Measurements from ENCODE around the gene CCDC81.

The CCDC81 gene

GRCh38 chr11:86464509-86465221, 90.0 kb downstream of the CCDC81 start:
- no peak for DNase-seq (ENCODE audit: low spot score)

- no peak for DNase-seq (ENCODE audit: low spot score)
Measured at GRCh38 chr11:86468169-86468568, 93.5 kb downstream of the CCDC81 start.

GRCh38 chr11:86469491-86470388, 95.1 kb downstream of the CCDC81 start:
- no peak for DNase-seq (ENCODE audit: low spot score)
